IMR-90 (cell line): Measurements from ENCODE around the gene PPP1R3F. TPM values are rescaled to one million over a fixed set of nuclear protein-coding genes. Genes with fewer than 3 reads are reported as not detected.

Experiments used
- ATAC-seq: fragments of 200-7000 bp; cut with Tn5 transposase; 2 replicates; pipeline ENCODE4 v1.9.1; 2020; ENCODE audit warnings: low read depth, mild to moderate bottlenecking, moderate library complexity
- BruUV-seq: library from RNA; stranded (reverse); fragments of 400-500 nt; replicated peaks from 2 replicates; lab custom pipeline; 2021; lab: Mats Ljungman, UMichigan
- CTCF ChIA-PET: fragments of 300-600 bp; formaldehyde crosslinking; extraction: SDS; loops from one replicate; lab custom pipeline; 2021; ENCODE audit warnings: antibody characterized with exemption; lab: Yijun Ruan, JAX
- POLR2A ChIA-PET: fragments of 300-600 bp; sonication (Branson Sonifier 250); formaldehyde crosslinking; loops from one replicate; lab custom pipeline; 2022; ENCODE audit warnings: antibody characterized with exemption; ENCODE audit not compliant: unreplicated experiment; lab: Charles Lee
- DNase-seq: peaks from one replicate; pipeline ENCODE4 v3.0.0; 2013
- H2AFZ ChIP-seq: replicated peaks from 2 replicates; pipeline ENCODE3; 2013; ENCODE audit warnings: low read length, mild to moderate bottlenecking; ENCODE audit not compliant: poor library complexity
- H2AK5ac ChIP-seq: 2 replicates; pipeline ENCODE4 v1.6.1; 2013; ENCODE audit warnings: low read depth, low read length, inconsistent platforms
- H2AK9ac ChIP-seq: replicated peaks from 2 replicates; pipeline ENCODE3; 2013; ENCODE audit warnings: mild to moderate bottlenecking, low read depth, low read length, moderate library complexity; ENCODE audit not compliant: poor library complexity
- H2BK120ac ChIP-seq: 2 replicates; pipeline ENCODE4 v1.6.1; 2013; ENCODE audit warnings: low read depth, low read length, inconsistent platforms
- H2BK15ac ChIP-seq: 3 replicates; pipeline ENCODE4 v1.6.1; 2013; ENCODE audit warnings: low read depth, low read length, inconsistent platforms
- H2BK20ac ChIP-seq: 2 replicates; pipeline ENCODE4 v1.6.1; 2013; ENCODE audit warnings: low read depth, mild to moderate bottlenecking, inconsistent platforms, low read length, moderate library complexity
- H2BK5ac ChIP-seq: 2 replicates; pipeline ENCODE4 v1.6.1; 2013; ENCODE audit warnings: mild to moderate bottlenecking, low read depth, low read length, inconsistent platforms; ENCODE audit not compliant: poor library complexity, severe bottlenecking
- H3K14ac ChIP-seq: replicated peaks from 2 replicates; pipeline ENCODE4 v1.6.1; 2013; ENCODE audit warnings: low read depth, low read length, inconsistent platforms
- H3K18ac ChIP-seq: 2 replicates; pipeline ENCODE4 v1.6.1; 2013; ENCODE audit warnings: low read depth, low read length, control low read depth
- H3K23ac ChIP-seq: 2 replicates; pipeline ENCODE4 v1.6.1; 2013; ENCODE audit warnings: low read depth, low read length, inconsistent platforms
- H3K27ac ChIP-seq: 2 replicates; pipeline ENCODE4 v1.5.1; 2013; ENCODE audit warnings: mild to moderate bottlenecking, control low read depth, low read length; ENCODE audit not compliant: insufficient read depth
- H3K27me3 ChIP-seq: 2 replicates; pipeline ENCODE4 v1.6.1; 2013; ENCODE audit warnings: low read length; ENCODE audit not compliant: control insufficient read depth, insufficient read depth
- H3K36me3 ChIP-seq: 2 replicates; pipeline ENCODE4 v1.6.1; 2013; ENCODE audit warnings: low read length, mixed read lengths; ENCODE audit not compliant: control insufficient read depth, insufficient read depth
- H3K4ac ChIP-seq: 2 replicates; pipeline ENCODE4 v1.6.1; 2013; ENCODE audit warnings: low read depth, low read length, inconsistent platforms
- H3K4me1 ChIP-seq: 2 replicates; pipeline ENCODE4 v1.6.1; 2013; ENCODE audit warnings: low read length, mixed read lengths; ENCODE audit not compliant: control insufficient read depth, insufficient read depth
- H3K4me2 ChIP-seq: 2 replicates; pipeline ENCODE4 v1.6.1; 2013; ENCODE audit warnings: low read depth, mild to moderate bottlenecking, control low read depth, low read length, moderate library complexity
- H3K4me3 ChIP-seq: 2 replicates; pipeline ENCODE4 v1.5.1; 2013; ENCODE audit warnings: low read depth, mild to moderate bottlenecking, control low read depth, low read length, moderate library complexity; ENCODE audit not compliant: insufficient read depth
- H3K56ac ChIP-seq: 2 replicates; pipeline ENCODE4 v1.6.1; 2013; ENCODE audit warnings: low read length, inconsistent platforms; ENCODE audit not compliant: insufficient read depth; ENCODE audit errors: extremely low read depth
- H3K79me1 ChIP-seq, 2 experiments: 2 replicates each; pipeline ENCODE4 v1.6.1; 2013; ENCODE audit warnings: low read length in 2 of 2, inconsistent platforms in 1 of 2, low read depth in 1 of 2
- H3K9ac ChIP-seq: 2 replicates; pipeline ENCODE4 v1.6.1; 2013; ENCODE audit warnings: low read depth, low read length, control low read depth
- H3K9me1 ChIP-seq: 2 replicates; pipeline ENCODE4 v1.6.1; 2013; ENCODE audit warnings: low read length, inconsistent platforms; ENCODE audit not compliant: insufficient read depth
- H3K9me3 ChIP-seq: 2 replicates; pipeline ENCODE4 v1.6.1; 2013; ENCODE audit warnings: low read length; ENCODE audit not compliant: control insufficient read depth, insufficient read depth
- H4K20me1 ChIP-seq: 2 replicates; pipeline ENCODE4 v1.6.1; 2013; ENCODE audit warnings: low read length, inconsistent platforms; ENCODE audit not compliant: insufficient read depth
- H4K5ac ChIP-seq: 2 replicates; pipeline ENCODE4 v1.6.1; 2013; ENCODE audit warnings: mild to moderate bottlenecking, low read depth, low read length, control low read depth
- H4K8ac ChIP-seq, 2 experiments: 2 replicates each; pipeline ENCODE4 v1.6.1; 2013; ENCODE audit warnings: low read depth in 2 of 2, low read length in 2 of 2, control low read depth in 1 of 2, inconsistent platforms in 1 of 2
- H4K91ac ChIP-seq: 2 replicates; pipeline ENCODE4 v1.6.1; 2013; ENCODE audit warnings: low read depth, low read length, inconsistent platforms; ENCODE audit not compliant: insufficient read depth
- BHLHE40 ChIP-seq: fragments of 150-350 bp; IDR thresholded peaks from 2 replicates; pipeline ENCODE4 v1.6.1; 2016; ENCODE audit warnings: mild to moderate bottlenecking, low read depth, low read length
- CEBPB ChIP-seq: IDR thresholded peaks from 2 replicates; pipeline ENCODE4 v1.6.1; 2012; ENCODE audit warnings: low read depth, low read length, improper control_type of control experiment
- CHD1 ChIP-seq: IDR thresholded peaks from 2 replicates; pipeline ENCODE4 v1.6.1; 2012; ENCODE audit warnings: low read depth, low read length, improper control_type of control experiment
- FOS ChIP-seq: fragments of 150-350 bp; IDR thresholded peaks from 2 replicates; pipeline ENCODE4 v1.6.1; 2016; ENCODE audit warnings: low read depth, low read length
- MAFK ChIP-seq: IDR thresholded peaks from 2 replicates; pipeline ENCODE4 v1.6.1; 2012; ENCODE audit warnings: low read depth, low read length, improper control_type of control experiment
- MAZ ChIP-seq: IDR thresholded peaks from 2 replicates; pipeline ENCODE4 v1.6.1; 2012; ENCODE audit warnings: low read depth, mild to moderate bottlenecking, low read length, improper control_type of control experiment, moderate library complexity, borderline replicate concordance
- MXI1 ChIP-seq: IDR thresholded peaks from 2 replicates; pipeline ENCODE4 v1.6.1; 2012; ENCODE audit warnings: low read depth, mild to moderate bottlenecking, low read length, moderate library complexity, borderline replicate concordance
- NFE2L2 ChIP-seq: fragments of 150-350 bp; IDR thresholded peaks from 2 replicates; pipeline ENCODE4 v1.6.1; 2016; ENCODE audit warnings: low read depth, mild to moderate bottlenecking, low read length
- POLR2A ChIP-seq: IDR thresholded peaks from 2 replicates; pipeline ENCODE4 v1.6.1; 2012; ENCODE audit warnings: mild to moderate bottlenecking, low read depth, low read length
- RAD21 ChIP-seq: IDR thresholded peaks from 2 replicates; pipeline ENCODE4 v1.6.1; 2012; ENCODE audit warnings: low read length, improper control_type of control experiment
- RCOR1 ChIP-seq: IDR thresholded peaks from 2 replicates; pipeline ENCODE4 v1.6.1; 2012; ENCODE audit warnings: mild to moderate bottlenecking, low read length, improper control_type of control experiment; ENCODE audit not compliant: insufficient replicate concordance
- RFX5 ChIP-seq: IDR thresholded peaks from 2 replicates; pipeline ENCODE4 v1.8.0; 2012; ENCODE audit warnings: low read depth, mild to moderate bottlenecking, low read length, moderate library complexity
- SMC3 ChIP-seq: fragments of 150-350 bp; IDR thresholded peaks from 2 replicates; pipeline ENCODE4 v1.6.1; 2016; ENCODE audit warnings: low read depth, mild to moderate bottlenecking, antibody characterized with exemption, low read length, moderate library complexity
- WGBS, 2 experiments: methylation state at CpG; one replicate each; pipeline versions ENCODE4 v1.1.5 to v1.1.7; 2013; ENCODE audit warnings: missing lambda C conversion rate in 2 of 2; ENCODE audit not compliant: insufficient read length in 1 of 2; ENCODE audit errors: extremely low coverage in 2 of 2; 5-methylcytosine and 5-hydroxymethylcytosine counted together
- dilution Hi-C: fragments of 300-500 bp; cut with HindIII; formaldehyde crosslinking; loops from one replicate; pipeline ENCODE4 v1.14.3; 2018; ENCODE audit warnings: low sequenced_read_pairs; ENCODE audit not compliant: unreplicated experiment
- in situ Hi-C: fragments of 300-500 bp; cut with MboI; formaldehyde crosslinking; loops from 3 replicates; pipeline ENCODE4 v1.14.3; 2019; ENCODE audit warnings: low sequenced_read_pairs, inconsistent platforms, mixed read lengths
- intact Hi-C: fragments of 100-400 bp; cut with micrococcal nuclease; formaldehyde crosslinking; loops from 2 replicates; pipeline ENCODE4 v1.10.0; 2022
- polyA plus RNA-seq, 3 experiments: library from polyadenylated mRNA; depleted of rRNA; stranded (reverse); fragments of >200 nt; gene quantifications; 2 replicates each; pipeline ENCODE4 v1.2.3, GENCODE V29; 2012; ENCODE audit warnings: low replicate concordance in 1 of 3
- total RNA-seq: library from RNA; depleted of rRNA; stranded (reverse); fragments of >200 nt; gene quantifications from 2 replicates; pipeline ENCODE4 v1.2.3, GENCODE V29; 2012
- TF ChIP-seq, protein P1 (sequence below): conservative IDR thresholded peaks from 2 replicates; pipeline ENCODE4 v1.5.1; 2012; ENCODE audit warnings: mild to moderate bottlenecking, low read depth, low read length, improper control_type of control experiment
- TF ChIP-seq, protein P2 (sequence below): fragments of 150-350 bp; IDR thresholded peaks from 2 replicates; pipeline ENCODE4 v1.6.1; 2016; ENCODE audit warnings: low read depth, mild to moderate bottlenecking, low read length, moderate library complexity, borderline replicate concordance
- TF ChIP-seq, protein P3 (sequence below): fragments of 150-350 bp; IDR thresholded peaks from 2 replicates; pipeline ENCODE4 v1.6.1; 2017; ENCODE audit warnings: mild to moderate bottlenecking, antibody characterized with exemption, low read length, low read depth

Gene PPP1R3F
- total and polyA plus RNA-seq, 2 of the 4 experiments (the other 2 are of a cell fraction), result 0.72 to 1.7 TPM

DNA sequence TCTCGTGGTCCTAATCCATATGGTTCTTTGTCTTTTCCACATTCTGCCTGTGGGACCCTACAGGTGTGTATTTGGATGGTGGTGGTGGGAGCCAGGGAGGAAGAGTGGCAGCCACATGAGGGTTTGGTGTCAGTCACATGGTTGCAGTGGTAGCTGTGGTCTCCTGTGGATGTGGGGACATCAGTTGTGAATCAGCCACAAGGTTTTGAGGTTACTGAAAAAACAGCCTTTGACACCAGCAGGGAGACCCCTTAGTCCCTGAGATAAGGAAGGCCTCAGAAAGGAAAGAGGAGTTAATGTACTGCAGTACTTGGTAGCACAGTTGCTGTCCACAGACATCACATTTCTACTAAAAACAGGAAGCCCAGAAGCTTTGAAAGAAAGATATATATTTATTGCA is 18.1 kb downstream of the PPP1R3F start:
- ATAC-seq (no peak), DNase-seq (no peak)
- Histone ChIP-seq H2BK20ac (no peak overlapping the region), H3K4ac (no peak overlapping the region), H3K56ac (no peak overlapping the region), H3K36me3 (no peaks in the 10 kb centered on the region), H3K79me1 (no peaks in the 10 kb centered on the region), H4K20me1 (no peaks in the 10 kb centered on the region), H2BK5ac (no peak overlapping the region), H4K5ac (no peak overlapping the region), H4K91ac (no peak overlapping the region), H3K23ac (no peak overlapping the region), H3K27ac (no peak overlapping the region), H3K9me3 (no peaks in the 10 kb centered on the region), H3K9ac (no peak overlapping the region), H2AFZ (no peak overlapping the region), H3K4me1 (no peaks in the 10 kb centered on the region), H3K27me3 (peaks cover 2% of the 10 kb centered on the region; the same call in 1 of the 2 replicates), H4K8ac (no peak overlapping the region), H3K9me1 (no peaks in the 10 kb centered on the region), H2AK9ac (no peak overlapping the region), H3K18ac (no peak overlapping the region), H3K14ac (no peak overlapping the region), H3K4me3 (no peak overlapping the region), H2AK5ac (no peak overlapping the region), H3K4me2 (no peak overlapping the region), H2BK15ac (no peak overlapping the region), H2BK120ac (no peak overlapping the region)
- CTCF ChIA-PET, result no interaction called here
- no TSS peak for BruUV-seq
- WGBS, 2 experiments, result 80% methylated on average over 1 of the region's 1 CpG; no CpG with 5 or more reads in 1 of the 2 experiments
- intact Hi-C loops, result loop anchor here (10.0 kb wide), 1 partner anchor 1023 kb away; no protein-coding TSS in a partner anchor
- in situ Hi-C loops, result no loop called here
- TF ChIP-seq, protein P1, sequence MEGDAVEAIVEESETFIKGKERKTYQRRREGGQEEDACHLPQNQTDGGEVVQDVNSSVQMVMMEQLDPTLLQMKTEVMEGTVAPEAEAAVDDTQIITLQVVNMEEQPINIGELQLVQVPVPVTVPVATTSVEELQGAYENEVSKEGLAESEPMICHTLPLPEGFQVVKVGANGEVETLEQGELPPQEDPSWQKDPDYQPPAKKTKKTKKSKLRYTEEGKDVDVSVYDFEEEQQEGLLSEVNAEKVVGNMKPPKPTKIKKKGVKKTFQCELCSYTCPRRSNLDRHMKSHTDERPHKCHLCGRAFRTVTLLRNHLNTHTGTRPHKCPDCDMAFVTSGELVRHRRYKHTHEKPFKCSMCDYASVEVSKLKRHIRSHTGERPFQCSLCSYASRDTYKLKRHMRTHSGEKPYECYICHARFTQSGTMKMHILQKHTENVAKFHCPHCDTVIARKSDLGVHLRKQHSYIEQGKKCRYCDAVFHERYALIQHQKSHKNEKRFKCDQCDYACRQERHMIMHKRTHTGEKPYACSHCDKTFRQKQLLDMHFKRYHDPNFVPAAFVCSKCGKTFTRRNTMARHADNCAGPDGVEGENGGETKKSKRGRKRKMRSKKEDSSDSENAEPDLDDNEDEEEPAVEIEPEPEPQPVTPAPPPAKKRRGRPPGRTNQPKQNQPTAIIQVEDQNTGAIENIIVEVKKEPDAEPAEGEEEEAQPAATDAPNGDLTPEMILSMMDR, result no peak
- TF ChIP-seq SMC3 (no peak), MAZ (no peak), RCOR1 (no peak), RAD21 (no peak), FOS (no peak), CHD1 (no peak), POLR2A (no peak), MAFK (no peak), MXI1 (no peak), BHLHE40 (no peak), CEBPB (no peak), RFX5 (no peak), NFE2L2 (no peak)
- TF ChIP-seq, protein P2, sequence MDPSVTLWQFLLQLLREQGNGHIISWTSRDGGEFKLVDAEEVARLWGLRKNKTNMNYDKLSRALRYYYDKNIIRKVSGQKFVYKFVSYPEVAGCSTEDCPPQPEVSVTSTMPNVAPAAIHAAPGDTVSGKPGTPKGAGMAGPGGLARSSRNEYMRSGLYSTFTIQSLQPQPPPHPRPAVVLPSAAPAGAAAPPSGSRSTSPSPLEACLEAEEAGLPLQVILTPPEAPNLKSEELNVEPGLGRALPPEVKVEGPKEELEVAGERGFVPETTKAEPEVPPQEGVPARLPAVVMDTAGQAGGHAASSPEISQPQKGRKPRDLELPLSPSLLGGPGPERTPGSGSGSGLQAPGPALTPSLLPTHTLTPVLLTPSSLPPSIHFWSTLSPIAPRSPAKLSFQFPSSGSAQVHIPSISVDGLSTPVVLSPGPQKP, result no peak
- TF ChIP-seq, protein P3, sequence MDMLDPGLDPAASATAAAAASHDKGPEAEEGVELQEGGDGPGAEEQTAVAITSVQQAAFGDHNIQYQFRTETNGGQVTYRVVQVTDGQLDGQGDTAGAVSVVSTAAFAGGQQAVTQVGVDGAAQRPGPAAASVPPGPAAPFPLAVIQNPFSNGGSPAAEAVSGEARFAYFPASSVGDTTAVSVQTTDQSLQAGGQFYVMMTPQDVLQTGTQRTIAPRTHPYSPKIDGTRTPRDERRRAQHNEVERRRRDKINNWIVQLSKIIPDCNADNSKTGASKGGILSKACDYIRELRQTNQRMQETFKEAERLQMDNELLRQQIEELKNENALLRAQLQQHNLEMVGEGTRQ, result no peak
- dilution Hi-C loops, result no loop called here
- POLR2A ChIA-PET, result no interaction called here
